UCSD-AML1 (cell line): ENCODE results near the gene TEX54.

ENCODE experiments used
- DNase-seq: peaks from one replicate; lab custom pipeline; 2025; ENCODE audit not compliant: unreplicated experiment; lab: John Stamatoyannopoulos, UW

TEX54 gene

DNA sequence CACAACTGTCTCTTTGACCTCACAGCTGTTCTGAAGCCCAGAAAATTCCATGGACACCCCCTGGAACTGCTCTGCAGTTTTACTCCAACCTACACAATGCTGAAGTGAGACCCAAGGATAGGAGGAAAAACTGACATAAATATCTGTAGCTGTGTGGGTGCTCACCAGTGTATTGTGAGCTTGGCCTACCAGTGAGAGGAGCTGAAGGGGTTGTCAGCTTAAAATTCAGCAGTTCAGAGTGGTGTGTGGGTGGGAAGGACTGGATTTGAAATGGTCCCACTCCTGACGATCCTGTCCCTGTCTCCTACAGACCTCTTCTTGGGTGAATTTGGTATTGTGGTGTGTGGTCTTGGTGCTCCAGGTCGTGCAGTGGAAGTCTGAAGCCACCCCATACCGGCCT lies 43.1 kb downstream of the TEX54 start:
- no peak for DNase-seq

DNA sequence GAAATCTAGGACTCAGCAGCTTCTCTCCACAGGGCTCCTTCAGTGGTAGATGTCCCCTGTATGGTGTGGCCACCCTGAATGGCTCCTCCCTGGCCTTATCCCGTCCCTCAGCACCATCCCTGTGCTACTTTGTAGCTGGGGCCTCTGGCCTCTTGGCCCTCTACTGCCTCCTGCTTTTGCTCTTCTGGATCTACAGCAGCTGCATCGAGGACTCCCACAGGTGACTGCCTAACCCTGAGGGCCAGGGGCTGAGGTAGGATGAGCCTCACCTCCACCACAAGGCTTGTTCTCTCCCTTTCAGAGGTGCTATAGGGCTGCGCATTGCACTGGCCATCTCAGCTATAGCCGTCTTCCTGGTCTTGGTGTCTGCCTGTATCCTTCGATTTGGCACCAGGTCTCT lies 43.6 kb downstream of the TEX54 start:
- no peak for DNase-seq

DNA sequence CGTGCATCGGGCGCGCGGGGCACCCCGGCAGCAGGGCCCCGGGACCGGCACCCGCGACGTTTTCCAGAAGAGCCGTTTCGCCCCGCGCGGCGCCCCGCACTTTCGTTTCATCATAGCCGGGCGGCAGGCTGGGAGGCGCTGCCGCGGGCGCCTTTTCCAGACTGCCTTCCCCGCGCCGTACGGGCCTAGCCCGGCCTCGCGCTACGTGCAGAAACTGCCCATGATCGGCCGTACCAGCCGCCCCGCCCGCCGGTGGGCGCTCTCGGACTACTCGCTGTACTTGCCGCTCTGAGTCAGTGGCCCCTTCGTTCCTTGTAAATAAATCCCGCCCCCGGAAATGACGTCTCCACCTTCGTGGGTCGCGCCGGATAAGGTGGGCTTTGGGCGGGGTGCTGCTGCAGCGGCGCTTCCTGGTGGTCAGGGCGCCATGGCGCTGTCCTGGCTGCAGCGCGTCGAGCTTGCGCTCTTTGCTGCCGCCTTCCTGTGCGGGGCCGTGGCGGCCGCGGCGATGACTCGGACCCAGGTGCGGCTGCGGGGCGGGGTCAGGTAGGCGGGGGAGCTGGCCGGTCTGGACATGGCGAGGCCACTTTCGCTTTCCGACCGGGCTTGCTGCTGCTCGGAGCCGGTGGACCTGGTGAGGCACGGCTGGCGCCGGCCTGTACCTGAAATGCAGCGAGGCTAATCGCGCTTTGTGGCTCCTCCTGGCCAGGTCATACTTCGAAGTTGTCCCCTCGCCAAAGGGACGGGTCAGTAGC lies 45.5 kb downstream of the TEX54 start, which contains the start of gene TMEM179B:
TMEM179B (plus strand) TSS at position 398 of the 755 bp plus-strand sequence; CDS start at position 428, 30 bp downstream.
- peak; percentile 96 for DNase-seq

DNA sequence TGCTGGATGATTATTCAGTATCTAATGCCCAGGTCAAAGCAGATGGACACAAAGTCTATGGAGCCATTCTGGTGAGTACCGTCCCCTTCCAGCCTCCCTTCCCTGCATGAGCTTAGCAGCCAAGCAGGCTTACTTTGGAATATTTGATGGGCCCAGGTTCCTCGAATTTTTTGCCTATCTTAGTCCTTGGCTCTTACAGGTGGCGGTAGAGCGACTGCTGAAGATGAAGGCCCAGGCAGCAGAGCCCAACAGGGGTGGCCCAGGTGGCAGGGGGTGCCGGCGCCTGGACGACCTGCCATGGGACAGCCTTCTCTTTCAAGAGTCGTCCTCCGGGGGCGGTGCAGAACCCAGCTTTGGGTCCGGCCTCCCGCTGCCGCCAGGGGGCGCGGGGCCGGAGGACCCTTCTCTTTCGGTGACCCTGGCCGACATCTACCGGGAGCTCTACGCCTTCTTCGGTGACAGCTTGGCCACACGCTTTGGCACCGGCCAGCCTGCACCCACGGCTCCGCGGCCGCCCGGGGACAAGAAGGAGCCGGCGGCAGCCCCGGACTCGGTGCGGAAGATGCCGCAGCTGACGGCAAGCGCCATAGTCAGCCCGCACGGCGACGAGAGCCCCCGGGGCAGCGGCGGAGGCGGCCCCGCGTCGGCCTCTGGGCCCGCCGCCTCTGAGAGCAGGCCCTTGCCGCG lies 46.2 kb downstream of the TEX54 start:
- DNase-seq: peak; percentile 88

DNA sequence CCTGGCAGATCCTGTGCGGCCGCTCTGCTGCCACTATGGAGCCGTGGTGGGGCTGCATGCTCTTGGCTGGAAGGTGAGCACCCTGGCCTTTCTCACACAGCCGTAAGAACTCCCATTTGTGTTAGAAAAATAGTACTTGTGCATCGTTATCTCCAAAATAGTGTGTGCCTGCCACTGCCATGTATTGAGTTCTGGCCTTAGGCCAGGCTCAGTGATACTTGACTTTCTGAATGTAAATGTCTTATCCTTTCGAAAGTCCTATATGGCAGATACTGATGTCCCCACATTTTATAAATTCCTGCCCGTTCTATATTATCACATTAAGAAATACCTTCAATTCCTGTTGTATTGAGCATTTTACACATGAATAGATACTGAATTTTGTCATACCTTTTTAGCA lies 49.9 kb downstream of the TEX54 start:
- DNase-seq: no peak
